ENCODE results near the gene PCED1A.

The PCED1A gene

DNA sequence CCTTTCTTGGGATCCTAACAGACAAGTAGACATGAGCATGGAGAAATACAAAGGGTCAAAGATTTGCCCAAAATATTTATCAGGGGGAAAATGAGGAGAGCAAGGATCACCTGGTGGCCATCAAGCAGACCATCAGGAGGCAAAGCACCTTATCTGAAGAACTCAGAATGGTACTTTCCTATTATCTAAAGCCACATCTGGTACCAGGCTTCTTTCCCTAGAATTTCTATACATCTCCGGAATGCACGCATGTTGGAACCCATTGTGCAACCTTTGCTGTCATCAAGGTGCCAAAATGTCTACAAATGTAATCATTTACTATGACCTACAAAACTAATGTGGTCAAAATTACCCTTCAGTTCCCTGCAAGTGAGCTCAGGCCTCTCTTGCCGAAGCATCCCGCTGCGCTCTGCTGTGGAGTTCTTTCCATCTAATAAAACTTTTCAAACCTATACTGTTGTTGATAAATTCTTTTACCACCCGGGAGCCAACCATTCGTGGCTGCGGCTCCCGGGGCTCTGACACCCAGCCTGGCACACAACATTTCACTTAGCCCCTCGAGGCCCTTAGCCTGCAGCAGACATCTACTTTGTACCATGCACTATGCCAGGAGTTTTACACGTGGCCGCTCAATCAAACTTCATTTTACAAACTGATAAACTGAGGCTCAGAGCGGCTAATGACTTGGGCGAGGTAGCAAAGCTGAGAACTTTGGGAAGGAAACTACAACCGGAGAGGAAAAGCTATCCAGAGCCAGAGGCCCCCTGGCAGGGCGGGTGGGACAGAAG, 36.2 kb downstream of the PCED1A start:
- DNase-seq (ENCODE audit: low read depth in 2 of 2) = no peak

DNA sequence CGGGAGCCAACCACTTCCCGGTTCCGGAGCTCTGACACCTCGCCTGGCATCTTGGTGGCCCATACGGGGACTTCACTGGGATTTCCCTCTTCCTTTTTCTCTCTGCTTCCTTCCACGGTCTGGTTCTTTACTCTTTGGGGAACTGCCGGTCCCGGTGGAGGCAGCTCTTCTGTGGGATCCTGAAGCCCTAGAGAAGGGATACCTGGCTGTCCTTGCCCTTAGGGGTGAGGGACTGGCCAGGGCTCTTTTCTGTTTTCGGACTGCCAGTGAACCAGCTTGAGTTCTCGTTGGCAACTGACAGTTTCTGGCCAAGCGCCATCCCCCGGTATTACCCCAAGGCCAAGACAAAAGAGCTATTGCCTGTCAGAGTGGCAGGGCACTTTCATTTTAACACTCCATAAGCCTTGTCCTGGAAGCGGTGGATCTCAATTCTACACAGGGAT, 39.1 kb downstream of the PCED1A start:
- no peak for DNase-seq (ENCODE audit: low read depth in 2 of 2)

DNA sequence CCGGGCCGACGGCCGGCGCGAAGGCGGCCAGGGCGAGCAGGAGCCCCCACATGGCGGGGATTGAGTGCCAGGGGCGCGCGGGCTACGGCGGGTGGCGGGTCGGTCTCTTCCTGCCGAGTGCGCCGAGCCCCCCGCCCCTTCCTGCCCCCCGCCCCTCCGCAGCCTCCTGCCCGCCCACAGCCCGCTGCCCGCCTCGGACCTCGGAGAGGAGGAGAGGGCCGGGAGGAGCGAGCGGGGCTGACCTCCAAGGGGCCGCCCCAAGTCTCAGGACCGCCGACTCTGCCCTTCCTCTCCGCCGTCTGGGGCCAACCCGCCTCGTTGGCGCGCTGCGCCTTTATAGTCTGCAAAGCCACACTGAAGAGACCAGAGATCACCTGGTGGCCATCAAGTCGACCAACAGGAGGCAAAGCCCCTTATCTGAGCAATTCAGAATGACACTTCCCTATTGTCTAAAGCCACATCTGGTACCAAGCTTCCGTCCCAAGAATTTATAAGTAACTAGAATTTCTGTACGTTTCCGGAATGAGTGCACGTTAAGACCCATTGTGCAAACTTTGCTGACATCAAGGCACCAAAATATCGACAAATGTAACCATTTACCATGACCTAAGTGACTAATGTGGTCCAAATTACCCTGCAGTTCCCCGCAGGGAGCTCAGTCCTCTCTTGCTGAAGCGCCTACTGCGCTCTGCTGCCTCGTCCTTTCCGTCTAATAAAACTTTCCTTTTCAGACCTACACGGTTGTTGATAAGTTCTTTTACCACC, 39.8 kb downstream of the PCED1A start, which contains the start of gene CPXM1:
TSS of gene CPXM1 (minus strand) at position 107 of the 765 bp plus-strand sequence. CDS start at position 52, 55 bp downstream.
- DNase-seq (ENCODE audit: low read depth in 2 of 2) = no peak

DNA sequence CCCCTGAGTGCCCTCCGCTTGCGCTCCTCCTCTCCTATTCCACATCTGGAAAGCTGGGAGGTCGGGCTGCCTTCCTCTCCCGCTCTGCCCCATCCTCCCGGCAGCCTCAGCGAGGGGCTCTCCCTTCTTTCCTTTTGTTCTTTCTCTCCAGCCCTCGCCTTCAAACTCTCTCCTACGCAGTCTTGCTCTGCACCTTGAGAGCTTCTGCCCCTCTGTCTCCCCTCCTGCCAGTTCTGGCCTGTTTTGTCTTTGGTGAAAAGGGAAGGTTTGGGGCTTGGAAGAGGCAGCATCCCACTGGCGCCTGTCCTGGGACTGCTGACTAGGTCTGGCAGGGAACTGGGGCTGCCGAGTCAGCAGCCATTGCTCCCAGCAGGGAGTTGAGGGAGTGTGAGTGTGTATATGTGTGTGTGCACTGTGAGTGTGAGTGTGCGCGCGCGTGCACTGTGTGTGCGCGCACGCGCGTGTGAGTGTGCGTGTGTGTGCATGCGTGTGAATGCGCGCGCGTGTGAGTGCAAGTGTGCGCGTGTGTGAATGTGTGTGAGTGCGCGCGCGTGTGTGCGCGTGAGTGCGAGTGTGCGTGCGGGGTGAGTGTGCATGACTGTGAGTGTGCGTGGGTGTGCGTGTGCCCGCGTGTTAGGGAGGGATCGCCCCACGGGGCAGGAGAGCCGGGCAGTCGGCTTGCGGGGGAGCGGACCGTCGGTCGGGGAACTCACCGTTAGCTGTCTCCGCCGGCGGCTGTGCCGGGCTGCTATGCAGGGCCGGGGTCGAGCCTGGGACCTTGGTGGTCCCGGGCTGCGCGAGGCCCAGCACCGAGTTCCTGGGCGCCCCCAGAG, 40.6 kb downstream of the PCED1A start:
- DNase-seq (ENCODE audit: low read depth in 2 of 2) = no peak

DNA sequence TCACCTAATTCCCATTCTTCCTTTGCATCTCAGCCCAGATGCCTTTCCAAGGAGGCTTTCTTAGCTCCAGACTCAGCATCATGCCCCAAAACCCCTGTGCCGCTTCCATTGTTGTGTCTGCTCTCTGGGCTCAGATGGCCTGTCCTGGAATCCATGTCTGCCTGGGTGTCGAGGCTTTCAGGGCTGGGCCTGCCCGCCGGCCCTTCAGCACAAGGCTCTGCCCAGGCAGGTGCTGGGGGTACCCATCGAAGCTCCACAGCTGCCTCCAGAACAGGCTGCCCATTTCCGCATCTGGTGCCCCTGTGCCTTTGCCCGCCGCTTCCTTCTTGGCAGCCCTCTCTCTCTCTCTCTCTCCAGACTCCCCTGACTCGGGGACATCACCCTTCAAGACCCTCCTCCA, 41.2 kb downstream of the PCED1A start:
- DNase-seq (ENCODE audit: low read depth in 2 of 2) = no peak

DNA sequence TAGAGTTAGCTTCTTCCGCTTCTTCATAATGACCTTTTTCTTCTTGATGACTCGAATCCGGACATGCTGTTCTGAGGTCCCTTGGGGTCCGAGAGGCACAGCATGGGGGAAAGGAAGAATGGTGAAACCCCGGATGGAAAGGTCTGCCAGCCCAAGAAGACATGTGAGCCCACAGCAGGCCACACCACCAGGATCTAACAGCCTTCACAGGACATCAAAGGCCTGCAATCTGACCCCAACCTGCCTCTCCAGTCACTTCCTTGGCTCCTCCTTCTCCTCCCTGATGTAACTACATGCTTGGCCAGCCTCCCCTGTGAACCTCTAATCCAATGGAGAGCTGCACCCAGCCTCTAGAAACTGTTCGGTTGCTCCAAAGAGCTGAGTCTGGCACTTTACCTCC, 41.6 kb downstream of the PCED1A start:
- no peak for DNase-seq (ENCODE audit: low read depth in 2 of 2)

DNA sequence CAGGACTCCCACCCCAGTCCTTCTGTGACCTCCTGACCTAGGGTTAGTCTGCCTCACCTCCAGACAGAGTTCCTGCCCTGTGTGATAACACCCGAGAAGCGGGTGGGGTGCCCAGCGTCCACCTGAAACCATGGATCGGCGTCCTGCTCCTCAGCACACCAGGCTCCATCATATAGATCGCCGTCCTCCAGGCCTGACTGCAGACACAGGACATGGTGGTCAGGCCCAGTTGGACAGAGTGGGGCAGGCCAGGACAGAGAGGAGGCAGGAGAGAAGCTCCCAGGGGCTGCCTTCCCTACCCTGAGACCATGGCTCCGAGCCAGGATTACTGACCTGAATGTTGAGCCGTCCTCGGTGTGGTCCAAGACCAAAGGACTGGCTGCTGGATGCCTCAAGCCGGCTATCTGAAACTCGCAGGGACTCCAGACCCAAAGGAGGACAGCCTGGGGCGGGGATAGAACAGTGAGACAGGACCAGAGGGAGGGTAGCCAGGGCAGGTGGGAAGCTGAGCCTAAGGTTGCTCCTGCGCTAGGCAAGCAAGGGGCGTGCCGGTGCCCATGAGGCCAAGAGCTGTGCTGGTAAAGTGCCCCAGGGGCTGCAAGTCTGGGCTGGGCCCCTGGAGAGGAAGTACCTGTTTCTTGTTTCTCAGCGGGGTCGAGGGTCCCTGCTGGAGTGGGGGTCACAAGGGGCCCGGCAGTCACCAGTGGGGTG, 42.2 kb downstream of the PCED1A start:
- no peak for DNase-seq (ENCODE audit: low read depth in 2 of 2)

DNA sequence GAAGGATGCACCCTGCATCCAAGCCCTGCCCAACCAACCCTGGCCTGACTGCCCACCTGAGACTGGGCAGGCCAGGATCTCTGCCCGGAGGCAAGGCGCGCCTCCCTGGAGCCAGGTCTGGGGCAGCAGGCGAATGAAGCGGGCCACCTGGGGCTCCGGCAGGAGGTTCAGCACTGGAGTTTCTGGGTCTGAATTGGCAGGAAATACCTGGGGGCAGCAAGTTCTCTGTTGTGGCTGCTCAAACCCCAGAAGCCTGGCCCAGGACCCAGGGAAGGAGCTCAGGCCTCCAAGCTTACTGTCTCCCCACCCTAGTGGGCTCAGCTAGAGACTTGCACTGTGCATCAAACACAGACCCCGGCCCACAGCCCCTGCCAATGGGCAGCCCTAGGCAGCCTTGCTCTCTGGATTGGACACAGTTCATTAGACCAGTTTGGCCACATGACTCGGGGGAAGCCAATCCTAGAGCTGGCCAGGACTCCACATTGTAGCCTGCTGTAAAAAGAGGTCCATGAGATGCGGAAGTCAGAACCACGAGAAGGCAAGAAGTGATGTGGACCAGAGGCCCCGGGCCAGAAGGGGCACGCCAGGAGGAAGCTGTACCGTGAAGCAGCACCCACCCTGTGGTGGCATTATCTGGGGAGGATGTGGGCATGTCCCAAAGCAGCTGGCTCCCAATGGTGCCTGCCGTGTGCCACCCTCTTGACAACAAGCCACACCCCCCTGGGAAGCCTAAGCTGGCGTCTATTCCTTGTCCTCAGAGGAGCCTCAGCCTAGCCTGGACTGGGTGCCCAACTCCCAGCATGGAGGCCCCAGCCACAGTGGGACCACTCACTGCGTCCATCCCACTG, 43.1 kb downstream of the PCED1A start:
- no peak for DNase-seq (ENCODE audit: low read depth in 2 of 2)

DNA sequence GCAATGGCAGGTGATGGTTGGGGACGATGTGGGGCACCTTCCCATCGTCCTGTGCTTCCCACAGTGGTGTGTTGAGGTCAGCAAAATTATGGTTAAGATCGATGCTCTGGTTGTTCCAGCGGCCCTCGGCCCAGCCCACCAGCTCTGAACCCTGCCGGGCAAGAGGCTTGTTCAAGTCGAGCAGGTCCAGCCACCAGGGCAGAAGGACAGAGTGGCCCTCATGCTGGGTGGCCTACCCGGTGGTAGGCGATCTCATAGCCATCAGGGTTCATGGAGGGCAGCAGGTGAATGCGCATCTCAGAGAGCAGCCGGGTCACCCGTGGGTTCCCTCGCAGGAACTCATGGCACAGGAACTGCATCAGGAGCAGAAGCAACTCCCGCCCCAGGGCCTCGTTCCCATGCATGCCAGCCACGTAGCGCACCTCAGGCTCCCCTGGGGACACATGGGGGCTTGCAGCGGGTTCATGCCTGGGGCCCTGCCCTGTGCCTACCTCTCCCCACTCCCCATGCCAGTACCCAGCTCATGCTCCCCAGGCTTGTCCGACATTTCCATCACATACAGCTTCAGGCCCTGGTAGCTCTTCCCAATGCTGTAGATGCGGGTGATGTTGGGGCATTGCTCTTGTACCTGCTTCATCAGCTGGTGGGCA, 44.3 kb downstream of the PCED1A start:
- no peak for DNase-seq (ENCODE audit: low read depth in 2 of 2)

DNA sequence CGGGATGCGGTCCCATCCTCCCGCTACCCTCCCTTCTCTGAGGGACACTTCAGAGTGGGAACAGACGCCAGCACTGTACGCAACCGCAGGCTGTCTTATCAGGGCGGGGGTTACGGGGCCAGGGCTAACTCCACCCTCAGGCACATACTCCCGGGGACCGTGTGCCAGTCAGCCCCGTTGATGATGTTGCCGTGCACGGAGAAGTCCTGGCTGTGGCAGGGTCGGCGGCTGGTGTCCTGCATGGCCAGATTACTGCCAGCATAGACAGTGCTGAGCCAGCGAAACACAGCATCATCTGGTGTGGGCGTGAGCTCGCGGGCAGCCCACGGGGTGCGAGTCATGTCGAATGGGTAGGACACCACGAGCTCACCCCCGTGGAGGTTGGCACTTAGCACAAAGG, 45.0 kb downstream of the PCED1A start:
- no peak for DNase-seq (ENCODE audit: low read depth in 2 of 2)

DNA sequence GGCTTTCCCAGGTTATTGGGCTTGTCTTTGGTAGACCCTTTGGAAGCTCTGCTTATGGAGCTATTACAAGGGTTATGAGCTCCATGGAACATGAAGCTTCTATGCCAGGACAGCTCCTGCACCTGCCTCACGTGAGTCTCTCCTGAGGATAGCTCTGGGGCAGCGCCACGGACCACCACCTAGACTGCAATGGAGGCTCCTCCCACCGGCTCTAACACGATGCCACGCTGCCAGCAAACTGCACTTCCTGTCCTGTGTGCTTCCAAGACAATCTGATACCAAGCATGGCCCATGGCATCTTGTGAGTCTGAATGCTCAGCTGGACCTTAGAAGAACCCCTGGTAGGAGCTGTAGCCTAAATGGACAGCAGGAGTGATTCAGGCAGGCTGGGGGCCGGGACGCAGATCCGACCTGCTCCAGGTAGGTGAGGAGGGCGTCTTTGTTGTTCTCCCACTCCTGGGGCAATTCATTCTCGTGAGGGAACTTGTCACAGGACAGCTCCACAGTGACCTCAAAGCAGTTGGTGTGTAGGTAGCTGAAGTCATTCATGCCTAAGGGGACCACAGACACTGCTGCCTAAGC, 45.5 kb downstream of the PCED1A start:
- no peak for DNase-seq (ENCODE audit: low read depth in 2 of 2)

DNA sequence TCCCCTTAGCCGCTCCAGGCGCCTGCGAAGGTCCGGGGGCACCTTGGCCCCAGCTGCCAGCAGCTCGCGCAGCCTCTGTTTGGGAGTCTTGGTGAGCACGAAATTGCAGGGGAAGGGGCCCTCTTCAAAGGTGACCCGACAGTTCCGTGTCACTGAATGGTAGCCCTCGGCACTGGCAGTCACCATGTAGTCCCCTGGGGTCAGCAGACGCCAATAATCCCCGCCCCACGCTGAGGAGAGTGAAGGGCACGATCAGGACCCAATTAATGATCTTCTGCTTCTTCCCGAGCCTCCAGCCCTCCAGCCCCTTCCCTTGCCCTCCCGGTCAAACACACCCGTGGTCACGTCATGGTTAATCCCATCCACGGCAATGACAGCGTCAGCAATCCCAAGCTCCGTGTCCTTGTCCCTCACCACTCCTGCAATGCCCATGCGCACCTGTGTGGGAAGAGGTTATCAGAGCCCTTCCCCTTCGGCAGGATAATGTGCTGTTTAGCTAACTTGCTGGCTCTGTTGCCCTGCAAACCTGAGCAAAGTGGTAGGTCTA, 46.2 kb downstream of the PCED1A start:
- DNase-seq (ENCODE audit: low read depth in 2 of 2) = no peak

DNA sequence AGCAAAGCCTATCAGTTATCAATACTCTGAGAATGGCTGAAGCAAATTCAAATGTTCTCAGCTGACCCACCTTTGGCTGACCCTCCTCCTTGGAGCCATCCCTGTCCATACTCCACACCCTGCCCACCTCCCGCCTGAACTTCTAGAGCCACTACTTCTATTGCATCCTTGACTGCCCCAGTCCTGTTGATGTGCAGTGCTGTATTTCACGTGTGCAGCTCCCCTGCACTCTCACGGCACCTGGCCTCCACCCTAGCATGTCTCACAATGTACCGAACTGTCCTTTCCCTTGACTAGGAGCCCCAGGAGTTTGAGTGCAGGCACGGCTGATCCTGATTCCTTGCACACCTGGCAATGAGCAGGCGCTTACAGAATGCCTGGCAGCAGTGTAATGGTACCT, 47.0 kb downstream of the PCED1A start:
- DNase-seq (ENCODE audit: low read depth in 2 of 2) = no peak
